Measurements from ENCODE around the gene SPEN.
A peak's percentile ranks its signal among the peaks of the same experiment; 100 is the strongest.
"Not testable (repeated sequence)": the region's sequence is repeated elsewhere in the genome, so short reads cannot be mapped to it uniquely, and the experiment has no call there.

The SPEN gene

GRCh38 chr1:15963968-15964648 lies 116.6 kb downstream of the SPEN start:
- DNase-seq: no peak

DNA sequence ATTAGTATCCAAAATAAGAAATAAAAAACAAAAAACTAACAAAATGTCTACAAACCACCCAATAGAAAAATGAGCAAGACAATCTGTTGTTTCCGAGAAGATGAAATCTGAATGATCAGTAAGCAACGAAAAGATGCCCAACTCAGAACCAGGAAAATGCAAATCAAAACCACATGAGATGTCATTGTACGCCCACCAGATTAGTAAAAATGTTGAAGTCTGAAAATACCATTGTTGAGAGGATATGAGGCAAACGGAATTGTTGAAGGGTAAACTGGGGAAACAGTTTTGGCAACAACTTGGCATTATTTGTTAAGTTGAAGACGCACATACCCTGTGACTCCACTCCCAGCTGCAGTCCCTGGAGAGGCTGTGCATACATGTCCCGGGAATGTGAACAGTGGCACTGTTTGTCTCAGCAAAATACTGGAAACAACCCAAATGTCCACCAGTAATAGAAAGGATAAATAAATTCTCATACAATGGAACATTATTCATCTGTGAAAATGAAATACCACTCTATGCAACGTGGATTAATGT lies 117.8 kb downstream of the SPEN start:
- DNase-seq: no peak

DNA sequence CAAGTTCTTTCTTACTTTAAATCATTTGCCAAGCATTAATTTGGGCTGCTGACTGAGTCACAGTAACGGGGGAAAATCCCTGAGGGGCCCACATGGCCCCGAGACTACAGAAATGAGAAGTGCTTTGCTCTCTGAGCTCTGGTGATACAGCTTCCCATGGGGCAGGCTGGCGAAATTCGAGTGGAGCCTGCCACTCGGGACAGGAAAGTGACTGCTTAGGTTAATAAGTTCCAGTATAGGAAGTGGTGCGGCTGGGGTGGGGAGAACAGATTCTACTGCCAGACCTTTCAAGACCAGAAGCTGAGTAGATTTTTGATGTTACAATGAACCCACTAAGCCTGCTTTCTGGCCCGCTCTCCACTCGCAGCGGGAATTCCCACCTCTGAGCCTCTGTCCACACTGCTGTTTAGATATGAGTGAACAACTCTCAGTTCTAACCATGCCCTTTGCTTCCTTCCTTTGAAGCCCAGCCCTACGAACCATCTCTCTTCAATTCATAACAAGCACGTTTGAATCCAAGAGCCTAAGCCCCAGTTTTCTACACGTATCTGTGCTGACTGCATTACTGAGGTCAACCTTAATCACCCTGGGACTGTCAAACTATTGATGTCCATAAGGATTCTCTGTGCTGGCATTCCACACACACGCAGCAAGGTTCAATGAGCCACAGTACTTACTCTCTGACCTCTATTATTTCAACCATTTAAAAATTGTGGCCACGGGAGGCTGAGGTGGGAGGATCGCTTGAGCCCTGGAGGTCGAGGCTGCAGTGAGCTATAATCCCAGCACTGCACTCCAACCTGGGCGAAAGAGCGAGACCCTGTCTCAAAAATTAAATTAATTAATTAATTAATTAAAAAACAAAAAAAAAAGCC lies 118.8 kb downstream of the SPEN start:
- DNase-seq: peak; percentile 47

DNA sequence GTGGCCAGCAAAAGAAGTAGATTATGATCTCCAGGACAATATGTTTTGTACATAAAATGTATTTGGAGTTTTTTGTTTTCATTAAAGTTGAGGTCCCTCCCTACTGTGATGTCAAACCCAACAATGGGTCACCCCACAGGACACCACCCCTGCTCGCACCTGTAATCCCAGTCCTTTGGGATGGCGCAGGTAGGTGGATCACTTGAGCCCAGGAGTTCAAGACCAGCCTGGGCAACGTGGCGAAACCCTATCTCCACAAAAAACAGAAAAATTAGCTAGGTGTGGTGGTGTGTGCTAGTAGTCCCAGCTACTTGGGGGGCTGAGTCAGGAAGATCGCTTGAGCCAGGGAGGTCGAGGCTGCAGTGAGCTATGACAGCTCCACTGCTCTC lies 119.4 kb downstream of the SPEN start:
- DNase-seq: no peak

- DNase-seq: no peak
Observed at GRCh38 chr1:15968172-15968571, 120.7 kb downstream of the SPEN start.

GRCh38 chr1:15969321-15969880 lies 121.9 kb downstream of the SPEN start:
- no peak for DNase-seq

DNA sequence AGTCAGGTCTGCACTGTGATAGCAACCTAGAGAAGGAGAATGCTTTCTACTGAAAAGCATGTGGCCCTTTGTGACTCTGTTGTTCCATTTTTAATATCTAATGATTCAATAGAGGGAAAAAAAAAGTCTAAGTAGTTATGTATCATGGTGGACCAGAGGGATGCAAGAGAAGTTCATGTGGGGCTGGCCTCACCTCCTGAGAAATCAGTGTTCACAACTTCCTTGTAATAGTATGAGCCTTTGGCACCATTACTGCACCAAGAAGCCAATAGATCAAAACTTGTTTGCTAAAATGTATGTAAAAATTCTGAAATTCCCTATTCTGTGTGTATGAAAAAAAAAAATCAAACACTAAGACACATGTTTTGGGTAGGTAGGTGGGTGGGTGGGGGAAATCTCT lies 123.4 kb downstream of the SPEN start:
- DNase-seq: no peak

- DNase-seq: no peak
Observed at GRCh38 chr1:15972409-15972808, 124.9 kb downstream of the SPEN start.

- DNase-seq: no peak
Observed at GRCh38 chr1:15973772-15974171, 126.3 kb downstream of the SPEN start.

DNA sequence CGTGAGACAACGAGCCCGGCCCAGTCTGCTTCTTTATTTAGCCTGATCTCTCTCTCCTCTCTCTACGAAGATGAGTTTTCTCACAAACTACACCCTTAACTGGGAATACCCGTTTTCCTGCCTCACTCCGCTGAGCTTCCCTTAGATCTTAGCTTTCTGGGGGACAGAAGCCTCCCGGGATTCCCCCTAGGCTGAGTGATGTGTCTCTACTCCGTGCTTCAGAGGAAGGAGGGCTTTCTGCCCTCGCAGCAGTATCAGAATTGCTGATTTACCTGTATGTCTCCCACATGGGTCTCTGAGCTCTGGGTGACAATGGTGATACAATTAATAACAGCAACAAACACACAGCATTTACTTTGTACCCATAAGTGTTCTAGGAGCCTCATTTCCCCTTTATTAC lies 127.3 kb downstream of the SPEN start:
- DNase-seq: no peak

DNA sequence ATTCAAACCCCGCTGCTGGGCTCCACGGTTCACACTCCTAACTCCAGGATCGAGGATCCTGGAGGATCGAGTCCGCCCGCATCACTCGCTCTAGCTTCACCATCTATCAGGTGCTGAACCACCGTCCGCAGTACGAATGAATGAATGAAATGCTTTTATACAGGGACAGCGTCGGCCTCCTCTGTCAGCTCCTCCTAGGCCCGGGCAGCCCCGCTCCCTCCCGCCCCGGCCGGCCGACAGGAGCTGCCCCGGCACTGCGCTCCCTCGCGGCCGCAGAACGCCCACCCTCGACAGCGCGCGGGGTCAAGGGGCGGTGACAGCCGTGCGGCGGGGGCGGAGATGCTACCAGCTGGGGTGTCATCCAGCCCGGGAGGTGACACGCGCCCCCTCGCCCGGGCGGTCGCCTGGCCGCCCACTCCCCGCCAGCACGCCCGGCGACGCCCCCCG lies 127.9 kb downstream of the SPEN start:
- peak; percentile 86 for DNase-seq

GRCh38 chr1:15975805-15976680 lies 128.5 kb downstream of the SPEN start, which contains the start of gene ZBTB17:
TSS of gene ZBTB17 (minus strand) at chr1:15976101. CDS start at chr1:15948495, 27,606 bp downstream.
- DNase-seq: peak; percentile 97

DNA sequence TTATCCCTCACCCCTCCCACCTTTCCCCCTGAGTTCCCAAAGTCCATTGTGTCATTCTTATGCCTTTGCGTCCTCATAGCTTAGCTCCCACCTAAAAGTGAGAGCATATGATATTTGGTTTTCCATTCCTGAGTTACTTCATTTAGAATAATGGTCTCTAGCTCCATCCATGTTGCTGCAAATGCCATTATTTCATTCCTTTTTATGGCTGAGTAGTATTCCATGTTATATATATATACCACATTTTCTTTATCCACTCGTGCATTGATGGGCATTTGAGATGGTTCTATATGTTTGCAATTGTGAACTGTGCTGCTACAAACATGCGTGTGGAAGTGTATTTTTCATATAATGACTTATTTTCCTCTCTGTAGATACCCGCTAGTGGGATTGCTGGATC lies 130.4 kb downstream of the SPEN start:
- DNase-seq: not testable (repeated sequence)

DNA sequence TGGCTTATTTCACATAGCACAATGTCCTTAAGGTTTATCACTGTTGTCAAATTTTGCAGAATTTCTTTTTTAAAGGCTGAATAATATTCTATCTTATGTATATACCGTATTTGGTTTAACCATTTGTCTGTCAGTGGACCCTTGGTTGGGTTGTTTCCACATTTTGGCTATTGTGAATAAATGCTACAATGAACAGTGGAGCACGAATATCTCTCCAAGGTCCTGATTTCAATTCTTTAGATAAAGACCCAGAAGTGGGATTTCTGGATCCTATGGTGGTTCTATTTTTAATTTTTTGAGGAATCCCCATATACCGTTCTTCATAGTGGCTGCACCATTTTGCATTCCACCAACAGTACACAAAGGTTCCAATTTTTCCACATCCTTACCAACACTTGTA lies 134.2 kb downstream of the SPEN start:
- DNase-seq: no peak

- DNase-seq: no peak
Observed at GRCh38 chr1:15983275-15983674, 135.8 kb downstream of the SPEN start.

DNA sequence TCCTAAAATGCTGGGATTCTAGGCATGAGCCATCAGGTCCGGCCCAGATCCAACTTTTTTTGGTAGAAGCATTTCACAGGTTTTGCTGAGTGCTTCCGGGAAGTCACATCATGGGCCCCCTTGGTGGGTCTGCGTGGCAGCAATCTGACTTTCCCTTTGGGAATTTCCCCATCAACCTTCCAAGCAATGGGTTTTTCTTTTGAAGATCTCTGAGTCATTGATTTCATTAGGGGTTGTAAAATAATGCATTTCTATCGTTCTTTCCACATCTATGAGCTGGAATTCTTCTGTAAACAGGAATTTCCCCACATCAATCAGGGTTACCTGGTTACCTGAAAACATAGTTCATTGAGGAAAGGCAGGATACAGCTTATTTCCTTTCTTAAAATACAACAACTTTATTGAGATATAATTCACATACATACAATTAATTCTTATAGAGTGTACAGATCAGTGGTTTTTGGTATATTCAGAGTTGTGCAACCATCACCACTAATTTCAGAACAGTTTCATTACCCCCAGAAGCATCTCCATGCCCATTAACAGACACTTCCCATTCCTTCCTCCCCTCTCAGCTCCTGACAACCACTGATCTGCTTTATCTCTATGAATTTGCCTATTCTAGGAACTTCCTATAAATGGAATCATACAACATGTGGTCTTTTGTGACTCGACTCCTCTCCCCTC lies 138.2 kb downstream of the SPEN start:
- DNase-seq: peak; percentile 41

GRCh38 chr1:15988856-15989736 lies 141.6 kb downstream of the SPEN start:
- DNase-seq: no peak

DNA sequence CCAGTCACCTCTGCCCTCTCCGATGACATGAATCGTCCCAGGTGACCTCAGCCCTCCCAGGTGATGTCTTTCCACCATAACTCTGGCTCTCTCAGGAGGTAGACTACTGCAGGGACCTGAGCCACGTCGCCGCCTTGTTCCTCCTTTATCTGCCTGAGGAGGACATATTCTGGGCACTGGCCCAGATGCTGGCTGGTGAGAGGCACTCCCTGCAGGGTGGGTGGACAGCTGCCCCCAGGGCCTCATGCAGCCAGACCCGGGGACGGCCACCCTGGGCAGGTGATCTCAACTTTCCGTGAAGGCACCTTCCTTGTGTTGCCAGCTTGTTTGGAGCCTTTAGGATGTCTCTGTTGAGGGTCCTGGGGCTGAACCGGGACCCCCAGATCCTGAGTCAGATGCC lies 142.3 kb downstream of the SPEN start:
- DNase-seq: no peak

All from hematopoietic multipotent progenitor cell treated with erythropoietin and hydrocortisone succinate and interleukin-3 and kit ligand, for 4 days (in vitro differentiated cells).